DND-41 (cell line): ENCODE measurements around the gene SNX32.

Experiments
- ATAC-seq: fragments of 200-7000 bp; cut with Tn5 transposase; 3 replicates; pipeline ENCODE4 v1.9.1; 2021; ENCODE audit warnings: low read depth; ENCODE audit not compliant: insufficient read depth
- DNase-seq: peaks from one replicate; pipeline ENCODE4 v3.0.0-alpha.2; 2020
- H2AFZ ChIP-seq: 2 replicates; pipeline ENCODE4 v1.6.0; 2012; ENCODE audit warnings: low read depth, low read length
- H3K27ac ChIP-seq: 2 replicates; pipeline ENCODE4 v1.5.1; 2012; ENCODE audit warnings: low read length, inconsistent platforms
- H3K27me3 ChIP-seq: fragments of 200-600 bp; sonication (generic); 2 replicates; pipeline ENCODE4 v1.6.0; 2012; ENCODE audit warnings: low read length, mild to moderate bottlenecking, inconsistent platforms; ENCODE audit not compliant: insufficient read depth, poor library complexity
- H3K36me3 ChIP-seq: 2 replicates; pipeline ENCODE4 v1.5.1; 2012; ENCODE audit warnings: low read length, inconsistent platforms; ENCODE audit not compliant: insufficient read depth
- H3K4me1 ChIP-seq: 2 replicates; pipeline ENCODE4 v1.5.1; 2012; ENCODE audit warnings: mild to moderate bottlenecking, low read length; ENCODE audit not compliant: insufficient read depth
- H3K4me2 ChIP-seq: 2 replicates; pipeline ENCODE4 v1.6.0; 2012; ENCODE audit warnings: mild to moderate bottlenecking, moderate library complexity, low read length, inconsistent platforms; ENCODE audit not compliant: insufficient read depth
- H3K4me3 ChIP-seq, 2 experiments: fragments of 200-600 bp in 1 of 2; shearing (Covaris generic) in 1 of 2; 2 replicates each; pipeline ENCODE4 v1.5.1; 2012 to 2016; ENCODE audit warnings: inconsistent platforms in 2 of 2, low read length in 2 of 2, mild to moderate bottlenecking in 2 of 2, low read depth in 1 of 2, moderate library complexity in 1 of 2
- H3K79me2 ChIP-seq: 2 replicates; pipeline ENCODE4 v1.6.0; 2012; ENCODE audit warnings: low read length, inconsistent platforms; ENCODE audit not compliant: insufficient read depth
- H3K9ac ChIP-seq: 2 replicates; pipeline ENCODE4 v1.6.0; 2012; ENCODE audit warnings: low read depth, mild to moderate bottlenecking, inconsistent platforms, low read length, moderate library complexity
- H3K9me3 ChIP-seq: 2 replicates; pipeline ENCODE4 v1.5.1; 2012; ENCODE audit warnings: low read length, moderate library complexity, mild to moderate bottlenecking, inconsistent platforms; ENCODE audit not compliant: insufficient read depth, severe bottlenecking
- H4K20me1 ChIP-seq: 2 replicates; pipeline ENCODE4 v1.6.0; 2012; ENCODE audit warnings: low read length; ENCODE audit not compliant: insufficient read depth
- EZH2 ChIP-seq: IDR thresholded peaks from 3 replicates; pipeline ENCODE4 v1.6.1; 2012; ENCODE audit warnings: borderline replicate concordance, low read depth, mild to moderate bottlenecking, moderate library complexity, low read length, inconsistent platforms; ENCODE audit not compliant: severe bottlenecking
- TF ChIP-seq, protein P1 (sequence below): IDR thresholded peaks from 2 replicates; pipeline ENCODE4 v1.5.1; 2012; ENCODE audit warnings: borderline replicate concordance, low read length, moderate library complexity, mild to moderate bottlenecking; ENCODE audit not compliant: poor library complexity, severe bottlenecking; ENCODE audit errors: extremely low read depth

The SNX32 gene

DNA sequence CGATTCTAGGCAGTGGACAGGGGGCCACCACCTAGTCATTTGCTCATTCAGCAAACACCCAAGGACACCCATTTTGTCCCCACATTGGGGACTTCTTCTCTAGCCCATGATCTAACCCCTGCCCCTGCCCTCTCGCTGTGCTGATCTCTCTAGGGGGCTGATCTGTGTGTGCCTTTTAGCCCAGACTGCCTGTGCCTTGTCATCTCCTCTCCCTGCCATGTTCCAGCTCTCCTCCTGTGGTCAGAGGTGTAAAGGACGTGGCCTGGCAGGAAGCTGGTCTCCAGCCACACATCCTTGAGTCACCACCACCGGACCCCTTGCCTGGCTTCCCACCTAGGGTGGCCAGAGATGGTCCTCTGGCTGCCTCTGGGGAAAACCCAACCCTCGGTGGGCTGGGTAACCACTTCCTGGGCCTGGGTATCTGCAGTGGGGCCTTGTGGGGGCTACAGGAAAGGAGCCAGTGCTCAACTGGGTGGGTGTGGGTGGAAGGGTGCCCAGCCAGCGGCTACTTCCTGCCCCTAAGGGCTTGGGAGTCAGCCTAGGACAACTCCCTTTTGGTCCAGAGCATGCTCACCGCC is 47.2 kb downstream of the SNX32 start:
- H3K27ac ChIP-seq = no peak overlapping the region
- H3K9me3 ChIP-seq = no peaks in the 10 kb centered on the region
- peaks cover 20% of the 10 kb centered on the region for H3K4me1 ChIP-seq
- no peak overlapping the region for H3K4me2 ChIP-seq
- TF ChIP-seq, protein P1, sequence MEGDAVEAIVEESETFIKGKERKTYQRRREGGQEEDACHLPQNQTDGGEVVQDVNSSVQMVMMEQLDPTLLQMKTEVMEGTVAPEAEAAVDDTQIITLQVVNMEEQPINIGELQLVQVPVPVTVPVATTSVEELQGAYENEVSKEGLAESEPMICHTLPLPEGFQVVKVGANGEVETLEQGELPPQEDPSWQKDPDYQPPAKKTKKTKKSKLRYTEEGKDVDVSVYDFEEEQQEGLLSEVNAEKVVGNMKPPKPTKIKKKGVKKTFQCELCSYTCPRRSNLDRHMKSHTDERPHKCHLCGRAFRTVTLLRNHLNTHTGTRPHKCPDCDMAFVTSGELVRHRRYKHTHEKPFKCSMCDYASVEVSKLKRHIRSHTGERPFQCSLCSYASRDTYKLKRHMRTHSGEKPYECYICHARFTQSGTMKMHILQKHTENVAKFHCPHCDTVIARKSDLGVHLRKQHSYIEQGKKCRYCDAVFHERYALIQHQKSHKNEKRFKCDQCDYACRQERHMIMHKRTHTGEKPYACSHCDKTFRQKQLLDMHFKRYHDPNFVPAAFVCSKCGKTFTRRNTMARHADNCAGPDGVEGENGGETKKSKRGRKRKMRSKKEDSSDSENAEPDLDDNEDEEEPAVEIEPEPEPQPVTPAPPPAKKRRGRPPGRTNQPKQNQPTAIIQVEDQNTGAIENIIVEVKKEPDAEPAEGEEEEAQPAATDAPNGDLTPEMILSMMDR = no peak
- no peak for TF ChIP-seq EZH2
- H2AFZ ChIP-seq = no peak overlapping the region
- H3K79me2 ChIP-seq = 0 out of 2 replicates have a peak, but pooled peaks cover 3% of the 10 kb centered on the region
- no peak overlapping the region for H3K9ac ChIP-seq
- ATAC-seq (no peak), DNase-seq (no peak)
- no peaks in the 10 kb centered on the region for H3K27me3 ChIP-seq
- H3K36me3 ChIP-seq = peaks cover 39% of the 10 kb centered on the region
- peaks cover 15% of the 10 kb centered on the region for H4K20me1 ChIP-seq
- H3K4me3 ChIP-seq = no peak overlapping the region

DNA sequence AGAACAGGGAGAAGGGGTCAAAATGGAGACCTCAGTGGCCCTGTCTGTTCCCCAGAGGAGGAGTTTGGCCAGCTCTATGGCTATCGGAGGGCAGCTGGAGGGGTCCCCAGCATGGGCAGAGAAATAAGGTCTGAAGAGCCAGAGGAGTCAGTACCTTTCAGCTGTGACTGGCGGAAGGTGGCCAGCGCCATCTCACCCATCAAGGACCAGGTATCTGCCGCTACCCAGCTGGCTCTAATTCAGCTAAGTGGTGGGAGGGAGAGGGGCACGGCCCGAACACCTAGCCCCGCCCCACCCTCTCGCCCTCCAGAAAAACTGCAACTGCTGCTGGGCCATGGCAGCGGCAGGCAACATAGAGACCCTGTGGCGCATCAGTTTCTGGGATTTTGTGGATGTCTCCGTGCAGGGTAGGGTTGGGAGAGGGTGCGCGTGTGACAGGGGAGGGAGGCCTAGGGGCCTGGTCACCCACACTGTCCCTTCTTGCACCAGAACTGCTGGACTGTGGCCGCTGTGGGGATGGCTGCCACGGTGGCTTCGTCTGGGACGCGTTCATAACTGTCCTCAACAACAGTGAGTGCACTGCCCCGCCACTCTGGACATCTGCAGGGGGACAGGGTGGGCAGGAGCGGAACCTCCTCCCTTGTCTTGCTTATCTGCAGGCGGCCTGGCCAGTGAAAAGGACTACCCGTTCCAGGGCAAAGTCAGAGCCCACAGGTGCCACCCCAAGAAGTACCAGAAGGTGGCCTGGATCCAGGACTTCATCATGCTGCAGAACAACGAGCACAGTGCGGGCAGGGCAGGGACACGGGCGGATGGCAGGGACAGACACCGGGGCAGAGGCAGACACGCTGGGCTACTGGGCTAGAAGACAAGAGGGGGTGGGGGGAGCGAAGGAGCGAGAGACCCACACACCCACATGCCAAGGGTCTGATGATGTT is 48.6 kb downstream of the SNX32 start:
- no peak overlapping the region for H3K9ac ChIP-seq
- peaks cover 15% of the 10 kb centered on the region for H4K20me1 ChIP-seq
- no peak overlapping the region for H3K4me2 ChIP-seq

DNA sequence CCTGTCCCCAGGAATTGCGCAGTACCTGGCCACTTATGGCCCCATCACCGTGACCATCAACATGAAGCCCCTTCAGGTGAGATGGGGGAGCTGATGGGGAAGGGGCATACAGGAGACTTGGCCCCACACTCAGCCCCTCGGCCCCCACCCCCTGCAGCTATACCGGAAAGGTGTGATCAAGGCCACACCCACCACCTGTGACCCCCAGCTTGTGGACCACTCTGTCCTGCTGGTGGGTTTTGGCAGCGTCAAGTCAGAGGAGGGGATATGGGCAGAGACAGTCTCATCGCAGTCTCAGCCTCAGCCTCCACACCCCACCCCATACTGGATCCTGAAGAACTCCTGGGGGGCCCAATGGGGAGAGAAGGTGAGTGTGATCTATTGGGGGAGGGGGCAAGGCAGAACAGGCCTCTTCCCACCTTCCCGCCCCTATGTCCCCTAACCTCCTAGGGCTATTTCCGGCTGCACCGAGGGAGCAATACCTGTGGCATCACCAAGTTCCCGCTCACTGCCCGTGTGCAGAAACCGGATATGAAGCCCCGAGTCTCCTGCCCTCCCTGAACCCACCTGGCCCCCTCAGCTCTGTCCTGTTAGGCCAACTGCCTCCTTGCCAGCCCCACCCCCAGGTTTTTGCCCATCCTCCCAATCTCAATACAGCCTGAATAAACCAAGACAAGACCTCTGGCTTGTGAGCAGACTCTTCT is 49.4 kb downstream of the SNX32 start:
- Histone ChIP-seq H2AFZ (no peak overlapping the region), H3K79me2 (peaks cover 20% of the 10 kb centered on the region), H3K36me3 (peaks cover 57% of the 10 kb centered on the region), H3K4me2 (no peak overlapping the region), H3K9ac (no peak overlapping the region), H3K9me3 (no peaks in the 10 kb centered on the region), H4K20me1 (peaks cover 15% of the 10 kb centered on the region), H3K4me1 (peaks cover 39% of the 10 kb centered on the region), H3K4me3 (no peak overlapping the region), H3K27ac (no peak overlapping the region), H3K27me3 (no peaks in the 10 kb centered on the region)
- ATAC-seq (no peak), DNase-seq (no peak)
- TF ChIP-seq, protein P1 = no peak
- no peak for TF ChIP-seq EZH2

More for the DNA sequence above, 48.6 kb downstream of the SNX32 start:
- no peaks in the 10 kb centered on the region for H3K9me3 ChIP-seq
- no peak overlapping the region for H2AFZ ChIP-seq
- H3K27me3 ChIP-seq = no peaks in the 10 kb centered on the region
- peaks cover 12% of the 10 kb centered on the region for H3K79me2 ChIP-seq
- TF ChIP-seq, protein P1 = no peak
- TF ChIP-seq EZH2 = no peak
- DNase-seq (no peak), ATAC-seq (no peak)
- H3K4me1 ChIP-seq = peaks cover 33% of the 10 kb centered on the region
- no peak overlapping the region for H3K27ac ChIP-seq
- H3K36me3 ChIP-seq = peaks cover 53% of the 10 kb centered on the region
- H3K4me3 ChIP-seq = no peak overlapping the region
